Ishikawa (cell line): Measurements from ENCODE around the gene PTPN7.

Experiments
- CEBPB ChIP-seq: IDR thresholded peaks from 2 replicates; pipeline ENCODE4 v1.6.1; 2012
- CREB1 ChIP-seq: IDR thresholded peaks from 2 replicates; pipeline ENCODE4 v1.6.1; 2012; ENCODE audit warnings: low read depth
- EGR1 ChIP-seq: IDR thresholded peaks from 2 replicates; pipeline ENCODE4 v1.6.1; 2012
- EP300 ChIP-seq: IDR thresholded peaks from 2 replicates; pipeline ENCODE4 v1.6.1; 2012; ENCODE audit warnings: borderline replicate concordance
- FOXM1 ChIP-seq: IDR thresholded peaks from 2 replicates; pipeline ENCODE4 v1.6.1; 2012; ENCODE audit warnings: low read depth, borderline replicate concordance
- MAX ChIP-seq: IDR thresholded peaks from 2 replicates; pipeline ENCODE4 v1.6.1; 2012
- NFIC ChIP-seq: IDR thresholded peaks from 2 replicates; pipeline ENCODE4 v1.6.1; 2012
- RAD21 ChIP-seq: IDR thresholded peaks from 2 replicates; pipeline ENCODE4 v1.6.1; 2012; ENCODE audit warnings: low read depth
- TAF1 ChIP-seq: IDR thresholded peaks from 2 replicates; pipeline ENCODE4 v1.6.1; 2012; ENCODE audit warnings: low read depth, mild to moderate bottlenecking
- TCF12 ChIP-seq: IDR thresholded peaks from 2 replicates; pipeline ENCODE4 v1.6.1; 2012; ENCODE audit warnings: low read depth
- TEAD4 ChIP-seq: IDR thresholded peaks from 2 replicates; pipeline ENCODE4 v1.6.1; 2012
- YY1 ChIP-seq: IDR thresholded peaks from 2 replicates; pipeline ENCODE4 v1.6.1; 2012; ENCODE audit warnings: low read depth
- ZBTB7A ChIP-seq: IDR thresholded peaks from 2 replicates; pipeline ENCODE4 v1.6.1; 2012; ENCODE audit warnings: low read depth
- TF ChIP-seq, protein P1 (sequence below): IDR thresholded peaks from 2 replicates; pipeline ENCODE4 v1.6.1; 2012
- TF ChIP-seq, protein P2 (sequence below): IDR thresholded peaks from 2 replicates; pipeline ENCODE4 v1.6.1; 2012; ENCODE audit warnings: low read depth, mild to moderate bottlenecking

Gene PTPN7

DNA sequence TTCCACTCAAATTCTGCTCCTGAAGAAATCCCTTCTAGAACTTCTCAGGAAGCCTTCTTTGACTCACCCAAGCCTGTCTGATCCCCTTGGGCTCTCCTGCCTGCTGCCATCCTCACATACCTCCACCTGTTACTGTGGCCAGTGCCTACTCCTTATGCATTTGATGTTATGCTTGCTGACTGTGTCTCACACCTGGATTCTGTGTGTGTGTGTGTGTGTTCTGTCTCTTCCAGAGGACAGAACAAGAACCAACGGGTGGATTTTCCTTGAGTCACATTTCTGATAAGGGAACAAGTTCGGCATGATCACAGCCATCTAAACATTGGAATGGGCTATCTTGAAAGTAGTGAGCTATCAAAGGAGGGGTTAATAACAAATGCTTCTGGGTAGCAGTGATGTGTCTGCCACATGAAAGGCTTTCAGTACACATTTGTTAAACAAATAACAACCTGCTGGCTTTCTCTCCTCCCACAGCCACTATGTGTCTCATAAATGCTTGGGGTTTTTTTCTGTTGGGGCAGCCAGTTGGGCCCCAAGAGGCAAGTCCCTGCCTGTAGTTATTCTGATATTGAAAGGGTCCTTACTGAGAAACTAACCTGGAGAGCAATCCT lies 46.6 kb downstream of the PTPN7 start:
- TF ChIP-seq, protein P1, sequence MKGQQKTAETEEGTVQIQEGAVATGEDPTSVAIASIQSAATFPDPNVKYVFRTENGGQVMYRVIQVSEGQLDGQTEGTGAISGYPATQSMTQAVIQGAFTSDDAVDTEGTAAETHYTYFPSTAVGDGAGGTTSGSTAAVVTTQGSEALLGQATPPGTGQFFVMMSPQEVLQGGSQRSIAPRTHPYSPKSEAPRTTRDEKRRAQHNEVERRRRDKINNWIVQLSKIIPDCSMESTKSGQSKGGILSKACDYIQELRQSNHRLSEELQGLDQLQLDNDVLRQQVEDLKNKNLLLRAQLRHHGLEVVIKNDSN = no peak
- TF ChIP-seq CEBPB (no peak), EGR1 (no peak), MAX (no peak), YY1 (no peak), NFIC (no peak), EP300 (no peak), RAD21 (no peak), FOXM1 (no peak), CREB1 (no peak), TEAD4 (no peak), TAF1 (no peak), ZBTB7A (no peak), TCF12 (no peak)
- TF ChIP-seq, protein P2, sequence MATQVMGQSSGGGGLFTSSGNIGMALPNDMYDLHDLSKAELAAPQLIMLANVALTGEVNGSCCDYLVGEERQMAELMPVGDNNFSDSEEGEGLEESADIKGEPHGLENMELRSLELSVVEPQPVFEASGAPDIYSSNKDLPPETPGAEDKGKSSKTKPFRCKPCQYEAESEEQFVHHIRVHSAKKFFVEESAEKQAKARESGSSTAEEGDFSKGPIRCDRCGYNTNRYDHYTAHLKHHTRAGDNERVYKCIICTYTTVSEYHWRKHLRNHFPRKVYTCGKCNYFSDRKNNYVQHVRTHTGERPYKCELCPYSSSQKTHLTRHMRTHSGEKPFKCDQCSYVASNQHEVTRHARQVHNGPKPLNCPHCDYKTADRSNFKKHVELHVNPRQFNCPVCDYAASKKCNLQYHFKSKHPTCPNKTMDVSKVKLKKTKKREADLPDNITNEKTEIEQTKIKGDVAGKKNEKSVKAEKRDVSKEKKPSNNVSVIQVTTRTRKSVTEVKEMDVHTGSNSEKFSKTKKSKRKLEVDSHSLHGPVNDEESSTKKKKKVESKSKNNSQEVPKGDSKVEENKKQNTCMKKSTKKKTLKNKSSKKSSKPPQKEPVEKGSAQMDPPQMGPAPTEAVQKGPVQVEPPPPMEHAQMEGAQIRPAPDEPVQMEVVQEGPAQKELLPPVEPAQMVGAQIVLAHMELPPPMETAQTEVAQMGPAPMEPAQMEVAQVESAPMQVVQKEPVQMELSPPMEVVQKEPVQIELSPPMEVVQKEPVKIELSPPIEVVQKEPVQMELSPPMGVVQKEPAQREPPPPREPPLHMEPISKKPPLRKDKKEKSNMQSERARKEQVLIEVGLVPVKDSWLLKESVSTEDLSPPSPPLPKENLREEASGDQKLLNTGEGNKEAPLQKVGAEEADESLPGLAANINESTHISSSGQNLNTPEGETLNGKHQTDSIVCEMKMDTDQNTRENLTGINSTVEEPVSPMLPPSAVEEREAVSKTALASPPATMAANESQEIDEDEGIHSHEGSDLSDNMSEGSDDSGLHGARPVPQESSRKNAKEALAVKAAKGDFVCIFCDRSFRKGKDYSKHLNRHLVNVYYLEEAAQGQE = no peak

- no peak; the same call in 1 of the 2 replicates for TF ChIP-seq MAX
- TF ChIP-seq NFIC = peak; percentile 62; the same call in 1 of the 2 replicates
- TF ChIP-seq TAF1 = no peak
- TF ChIP-seq, protein P2 = no peak
- no peak for TF ChIP-seq EGR1
- peak; percentile 47; the same call in 1 of the 2 replicates for TF ChIP-seq EP300
- TF ChIP-seq ZBTB7A = no peak
- TF ChIP-seq, protein P1 = no peak
- peak; percentile 63; the same call in 1 of the 2 replicates for TF ChIP-seq TCF12
- TF ChIP-seq RAD21 = no peak
- TF ChIP-seq TEAD4 = peak; percentile 72
Observed at GRCh38 chr1:202112859-202113689, 47.3 kb downstream of the PTPN7 start.

GRCh38 chr1:202111589-202111988 lies 48.8 kb downstream of the PTPN7 start:
- TF ChIP-seq TEAD4 = peak; percentile 77

- peak; percentile 66 for TF ChIP-seq EP300
- no peak for TF ChIP-seq TAF1
- TF ChIP-seq TEAD4 = peak; percentile 62
- peak; percentile 38; the same call in 1 of the 2 replicates for TF ChIP-seq FOXM1
- TF ChIP-seq MAX = peak; percentile 46
- TF ChIP-seq TCF12 = peak; percentile 68
Observed at GRCh38 chr1:202110977-202111376, 49.4 kb downstream of the PTPN7 start.

DNA sequence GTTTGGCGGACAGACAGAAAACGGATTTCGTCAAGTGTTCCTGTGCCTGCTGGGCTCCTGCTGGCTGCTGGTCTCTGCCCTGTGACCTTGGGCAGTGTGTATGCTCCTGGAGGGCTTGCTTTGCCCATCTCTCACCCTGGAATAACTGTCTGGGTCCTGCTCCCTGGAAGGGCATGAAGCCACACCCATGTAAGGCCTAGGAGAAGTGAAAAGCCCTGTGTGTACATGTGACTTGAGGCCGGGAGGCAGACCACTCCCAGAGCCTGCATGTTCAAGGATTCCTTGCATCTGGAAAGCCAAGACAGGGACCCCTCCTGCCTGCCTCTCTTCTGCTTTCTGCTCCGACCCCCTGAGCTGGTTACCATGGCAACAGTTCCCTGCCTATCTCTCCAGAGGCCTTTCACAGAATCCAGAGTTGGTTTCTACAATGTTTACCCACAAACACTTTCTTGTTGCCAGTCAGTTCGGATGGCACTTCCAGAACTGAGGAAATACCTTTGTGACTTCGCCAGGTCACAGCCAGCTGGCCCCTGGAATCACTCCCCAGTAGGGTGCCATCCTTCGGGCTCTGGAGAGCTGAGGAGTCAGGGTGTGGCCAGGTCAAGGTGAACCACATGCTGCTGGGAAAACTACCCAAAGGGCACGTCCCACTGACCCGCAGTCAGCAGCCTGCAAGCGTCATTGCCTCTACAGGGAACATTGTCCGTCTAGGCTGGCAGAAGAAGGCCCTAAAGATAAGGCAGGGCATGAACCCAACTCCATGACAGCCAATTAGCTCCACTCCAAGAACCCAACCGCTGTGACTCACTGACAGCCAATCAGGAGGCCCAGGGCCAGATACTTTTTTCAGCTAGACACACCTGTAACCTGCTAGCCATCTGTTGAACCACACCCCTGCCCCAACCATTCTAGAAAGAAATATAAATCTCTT lies 52.3 kb downstream of the PTPN7 start:
- peak; percentile 99 for TF ChIP-seq TCF12
- TF ChIP-seq, protein P2 = no peak
- TF ChIP-seq NFIC = peak; percentile 97
- peak; percentile 17; the same call in 1 of the 2 replicates for TF ChIP-seq RAD21
- no peak; the same call in none of the 2 replicates for TF ChIP-seq ZBTB7A
- peak; percentile 99 for TF ChIP-seq EP300
- TF ChIP-seq MAX = peak; percentile 71
- TF ChIP-seq, protein P1 = peak; percentile 53
- TF ChIP-seq CREB1 = no peak
- TF ChIP-seq YY1 = peak; percentile 65
- TF ChIP-seq EGR1 = no peak
- peak; percentile 97 for TF ChIP-seq FOXM1
- TF ChIP-seq TEAD4 = peak; percentile 90
- peak; percentile 53 for TF ChIP-seq CEBPB
